Esophagus muscularis mucosa (tissue), 3 donors: Measurements from ENCODE around the gene ATP2A3.

Experiments
- CTCF ChIP-seq, 3 experiments: fragments of 200-600 bp in 2 of 3; fragments of 450-650 bp in 1 of 3; sonication (generic) in 2 of 3; IDR thresholded peaks; one replicate each; pipeline ENCODE4 v1.5.1; 2017 to 2019; ENCODE audit warnings: antibody characterized with exemption in 3 of 3, mild to moderate bottlenecking in 2 of 3, moderate library complexity in 1 of 3
- POLR2A ChIP-seq: fragments of 450-650 bp; IDR thresholded peaks from one replicate; pipeline ENCODE4 v1.6.1; 2017; ENCODE audit warnings: antibody characterized with exemption, moderate library complexity, mild to moderate bottlenecking, low read depth
- POLR2AphosphoS5 ChIP-seq, 2 donors: sonication (generic); formaldehyde crosslinking; IDR thresholded peaks; one replicate each; pipeline ENCODE4 v1.6.1; 2017; ENCODE audit warnings: antibody characterized with exemption in 2 of 2

GRCh38 chr17:3981455-3981854 lies 17.2 kb upstream of the ATP2A3 start:
- TF ChIP-seq CTCF (IDR thresholded peaks at IDR 0.05), result no peak
- no peak for TF ChIP-seq POLR2A
- TF ChIP-seq POLR2AphosphoS5 (IDR thresholded peaks at IDR 0.05), result no peak
